HepG2 (cell line): ENCODE data around the gene ITCH. TPM values are rescaled to one million over a fixed set of nuclear protein-coding genes. Genes with fewer than 3 reads are reported as not detected.
A peak's percentile ranks its signal among the peaks of the same experiment; 100 is the strongest.

Source experiments
- ATAC-seq: fragments of 200-7000 bp; cut with Tn5 transposase; 3 replicates; pipeline ENCODE4 v1.9.1; 2020; ENCODE audit warnings: mild to moderate bottlenecking, moderate library complexity
- BruUV-seq: library from RNA; stranded (reverse); fragments of 400-500 nt; replicated peaks from 2 replicates; lab custom pipeline; 2021; lab: Mats Ljungman, UMichigan
- CTCF ChIA-PET: fragments of 300-600 bp; formaldehyde crosslinking; extraction: SDS; loops from one replicate; lab custom pipeline; 2021; ENCODE audit warnings: low total read pairs, inconsistent platforms, low intra/inter-chr PET ratio; lab: Yijun Ruan, JAX
- POLR2A ChIA-PET: fragments of 350-600 bp; sonication (Branson Sonifier 250); formaldehyde crosslinking; loops from one replicate; lab custom pipeline; 2020; ENCODE audit warnings: antibody characterized with exemption, inconsistent platforms; lab: Yijun Ruan, JAX
- DNase-seq: peaks from one replicate; pipeline ENCODE4 v3.0.0-alpha.2; 2015; ENCODE audit warnings: low spot score
- FAIRE-seq: peaks from 3 replicates; lab custom pipeline; 2011; peaks lifted over from hg19 to GRCh38; lab: Jason Lieb, UNC
- H2AFZ ChIP-seq: one replicate; pipeline ENCODE4 v1.6.1; 2011; ENCODE audit warnings: low read length, inconsistent platforms
- H3K27ac ChIP-seq: fragments of 300-600 bp; 3 replicates; pipeline ENCODE4 v1.8.0; 2011; ENCODE audit warnings: mixed run types, mild to moderate bottlenecking, mixed read lengths, low read length, inconsistent platforms; ENCODE audit not compliant: insufficient read depth; ENCODE audit errors: extremely low read length
- H3K27me3 ChIP-seq, 2 experiments: fragments of 200-600 bp in 1 of 2; 2 replicates in 1 of 2; 3 replicates in 1 of 2; pipeline versions ENCODE4 v1.6.0 to v1.8.0; 2011; ENCODE audit warnings: low read length in 2 of 2, mild to moderate bottlenecking in 2 of 2, moderate library complexity in 2 of 2, inconsistent platforms in 1 of 2; ENCODE audit not compliant: insufficient read depth in 2 of 2, control insufficient read depth in 1 of 2
- H3K36me3 ChIP-seq, 2 experiments: fragments of 200-600 bp in 1 of 2; replicated peaks in 1 of 2; 2 replicates in 1 of 2; 3 replicates in 1 of 2; pipeline versions ENCODE4 v1.5.1 to v1.8.0; 2011; ENCODE audit warnings: low read length in 2 of 2, inconsistent platforms in 1 of 2; ENCODE audit not compliant: insufficient read depth in 2 of 2, control insufficient read depth in 1 of 2
- H3K4me1 ChIP-seq: 2 replicates; pipeline ENCODE4 v1.5.1; 2012; ENCODE audit warnings: low read length, inconsistent platforms; ENCODE audit not compliant: insufficient read depth
- H3K4me2 ChIP-seq: 2 replicates; pipeline ENCODE4 v1.6.0; 2011; ENCODE audit warnings: low read depth, low read length, inconsistent platforms
- H3K4me3 ChIP-seq, 3 experiments: fragments of 200-600 bp in 1 of 3; sonication (generic), shearing (Covaris generic) in 1 of 3; replicated peaks in 1 of 3; 2 replicates each; pipeline ENCODE4 v1.5.1; 2011 to 2016; ENCODE audit warnings: low read length in 3 of 3, inconsistent platforms in 2 of 3, low read depth in 2 of 3, mild to moderate bottlenecking in 2 of 3, control low read depth in 1 of 3, mixed read lengths in 1 of 3; ENCODE audit not compliant: insufficient read depth in 1 of 3
- H3K79me2 ChIP-seq: one replicate; pipeline ENCODE4 v1.6.1; 2011; ENCODE audit warnings: low read length, inconsistent platforms; ENCODE audit not compliant: insufficient read depth
- H3K9ac ChIP-seq: 2 replicates; pipeline ENCODE4 v1.6.0; 2011; ENCODE audit warnings: mild to moderate bottlenecking, low read depth, low read length, inconsistent platforms; ENCODE audit not compliant: insufficient read depth
- H3K9me3 ChIP-seq: 2 replicates; pipeline ENCODE4 v1.5.1; 2012; ENCODE audit warnings: mild to moderate bottlenecking, low read length
- H4K20me1 ChIP-seq: 2 replicates; pipeline ENCODE4 v1.6.0; 2011; ENCODE audit warnings: inconsistent platforms, mild to moderate bottlenecking, low read length, moderate library complexity; ENCODE audit not compliant: insufficient read depth
- AKNA ChIP-seq: sonication (generic); formaldehyde crosslinking; IDR thresholded peaks from 2 replicates; pipeline ENCODE4 v1.4.0; 2020; ENCODE audit warnings: missing genetic modification reagents, borderline replicate concordance
- ATAD3A ChIP-seq: sonication (generic); formaldehyde crosslinking; IDR thresholded peaks from 2 replicates; pipeline ENCODE4 v1.4.0; 2020; ENCODE audit warnings: missing genetic modification reagents
- BHLHE40 ChIP-seq: IDR thresholded peaks from 2 replicates; pipeline ENCODE4 v1.6.1; 2011; ENCODE audit warnings: low read length, improper control_type of control experiment
- DPF2 ChIP-seq: sonication (generic); formaldehyde crosslinking; IDR thresholded peaks from 2 replicates; pipeline ENCODE4 v1.4.0; 2020; ENCODE audit warnings: mild to moderate bottlenecking, low read depth, missing genetic modification reagents, borderline replicate concordance
- EP300 ChIP-seq, 3 experiments: sonication (generic) in 1 of 3; formaldehyde crosslinking in 1 of 3; IDR thresholded peaks; 2 replicates each; pipeline versions ENCODE4 v1.5.1 to v1.6.1; 2011 to 2020; ENCODE audit warnings: low read depth in 2 of 3, low read length in 2 of 3, borderline replicate concordance in 1 of 3, improper control_type of control experiment in 1 of 3, mild to moderate bottlenecking in 1 of 3, missing genetic modification reagents in 1 of 3, moderate library complexity in 1 of 3
- FOXC1 ChIP-seq: sonication (generic); formaldehyde crosslinking; IDR thresholded peaks from 2 replicates; pipeline ENCODE4 v1.8.0; 2022; ENCODE audit warnings: mild to moderate bottlenecking, missing genetic modification reagents, borderline replicate concordance
- JUND ChIP-seq: sonication (generic); formaldehyde crosslinking; IDR thresholded peaks from 2 replicates; pipeline ENCODE4 v1.8.0; 2022; ENCODE audit warnings: mild to moderate bottlenecking, missing genetic modification reagents
- POGK ChIP-seq: sonication (generic); formaldehyde crosslinking; conservative IDR thresholded peaks from 2 replicates; pipeline ENCODE4 v1.8.0; 2022; ENCODE audit warnings: mild to moderate bottlenecking, moderate library complexity, missing genetic modification reagents
- RBM22 ChIP-seq: fragments of 200-400 bp; formaldehyde crosslinking; optimal IDR thresholded peaks from 2 replicates; pipeline ENCODE3; 2017; ENCODE audit warnings: mild to moderate bottlenecking, low read length, moderate library complexity
- SMAD1 ChIP-seq: sonication (generic); formaldehyde crosslinking; IDR thresholded peaks from 2 replicates; pipeline ENCODE4 v1.4.0; 2020; ENCODE audit warnings: missing genetic modification reagents, low read depth, mild to moderate bottlenecking, borderline replicate concordance
- SRSF1 ChIP-seq: fragments of 200-400 bp; formaldehyde crosslinking; optimal IDR thresholded peaks from 2 replicates; pipeline ENCODE3; 2017; ENCODE audit warnings: mild to moderate bottlenecking, low read depth, low read length, moderate library complexity
- SRSF9 ChIP-seq: fragments of 200-400 bp; formaldehyde crosslinking; IDR thresholded peaks from 2 replicates; pipeline ENCODE4 v1.6.1; 2018; ENCODE audit warnings: borderline replicate concordance, mild to moderate bottlenecking, low read depth, low read length; ENCODE audit not compliant: insufficient read depth, poor library complexity, severe bottlenecking
- TBX3 ChIP-seq: fragments of 450-650 bp; IDR thresholded peaks from 2 replicates; pipeline ENCODE4 v1.6.1; 2017; ENCODE audit warnings: antibody characterized with exemption, mild to moderate bottlenecking, inconsistent platforms, borderline replicate concordance
- ZNF121 ChIP-seq: sonication (generic); formaldehyde crosslinking; IDR thresholded peaks from 2 replicates; pipeline ENCODE4 v1.5.0; 2020; ENCODE audit warnings: mild to moderate bottlenecking, missing genetic modification reagents
- ZNF232 ChIP-seq: sonication (generic); formaldehyde crosslinking; IDR thresholded peaks from 2 replicates; pipeline ENCODE4 v1.4.0; 2020; ENCODE audit warnings: missing genetic modification reagents, borderline replicate concordance
- ZNF607 ChIP-seq: sonication (generic); formaldehyde crosslinking; IDR thresholded peaks from 2 replicates; pipeline ENCODE4 v1.5.1; 2020; ENCODE audit warnings: missing genetic modification reagents, mild to moderate bottlenecking, borderline replicate concordance
- ZNF670 ChIP-seq: sonication (generic); formaldehyde crosslinking; IDR thresholded peaks from 2 replicates; pipeline ENCODE4 v1.8.0; 2022; ENCODE audit warnings: mild to moderate bottlenecking, missing genetic modification reagents, borderline replicate concordance
- ZSCAN25 ChIP-seq: sonication (generic); formaldehyde crosslinking; IDR thresholded peaks from 2 replicates; pipeline ENCODE4 v1.8.0; 2022; ENCODE audit warnings: mild to moderate bottlenecking, missing genetic modification reagents
- WGBS: methylation state at CpG from one replicate; pipeline ENCODE4 v1.1.6; 2017; ENCODE audit warnings: low lambda C conversion rate; 5-methylcytosine and 5-hydroxymethylcytosine counted together
- in situ Hi-C: cut with HindIII; loops from 2 replicates; pipeline ENCODE4 v1.10.0; 2017; ENCODE audit warnings: low pct_unique_long_range_greater_than_20kb; ENCODE audit not compliant: extremely low pct_ligation_motif_present
- intact Hi-C: fragments of 100-400 bp; cut with micrococcal nuclease; formaldehyde crosslinking; loops from one replicate; pipeline ENCODE4 v1.10.0; 2022; ENCODE audit not compliant: unreplicated experiment
- polyA plus RNA-seq, 8 experiments: library from polyadenylated mRNA; depleted of rRNA in 3 of 8; stranded (reverse) in 7 of 8; unstranded in 1 of 8; fragments of >200 nt; fragmentation: Illumina TruSeq in 4 of 8; extraction: Trizol in 4 of 8; gene quantifications; 2 replicates each; pipeline versions ENCODE4 v1.2.1 to v1.2.3, GENCODE V29; 2011 to 2016; ENCODE audit warnings: low read depth in 4 of 8, missing spikeins in 1 of 8, mixed read lengths in 1 of 8; ENCODE audit not compliant: insufficient read depth in 1 of 8
- total RNA-seq, 5 experiments: library from RNA; depleted of rRNA; stranded (reverse); fragments of >200 nt; fragmentation: Illumina TruSeq; extraction: Trizol; gene quantifications; 2 replicates each; pipeline ENCODE4 v1.2.3, GENCODE V29; 2016; ENCODE audit warnings: low read depth in 1 of 5

Gene ITCH
- total and polyA plus RNA-seq, 2 of the 13 experiments (the other 11 are each of a cell fraction or from before 2014, with no cell fraction given), result 20.5 to 112 TPM

- no peak for ATAC-seq
- intact Hi-C loops (no loop called here), in situ Hi-C loops (no loop called here)
- peaks cover 8 to 39% of the 10 kb centered on the region in 2 experiments for H3K36me3 ChIP-seq
- ChIA-PET CTCF (no interaction called here), POLR2A (no interaction called here)
- H3K4me3 ChIP-seq, result no peak overlapping the region
- H3K27ac ChIP-seq, result no peak overlapping the region
- no peak overlapping the region for H3K4me2 ChIP-seq
- no peaks in the 10 kb centered on the region for H3K27me3 ChIP-seq
- H3K79me2 ChIP-seq, result peaks cover 96% of the 10 kb centered on the region
- no peak overlapping the region for H2AFZ ChIP-seq
- no peaks in the 10 kb centered on the region for H3K9me3 ChIP-seq
- BruUV-seq, result no TSS peak
- WGBS, result 95% methylated on average over 3 of the region's 3 CpGs
- peaks cover 48% of the 10 kb centered on the region for H3K4me1 ChIP-seq
- H4K20me1 ChIP-seq, result peaks cover 47% of the 10 kb centered on the region
- no peak overlapping the region for H3K9ac ChIP-seq
- DNase-seq, result no peak
- no peak for FAIRE-seq
- TF ChIP-seq BHLHE40, result no peak
- TF ChIP-seq EP300 (IDR thresholded peaks at IDR 0.05; ENCODE audit: low read depth in 2 of 2, low read length in 2 of 2), result no peak
- no peak for TF ChIP-seq EP300 (CRISPR knock-in tag; IDR thresholded peaks at IDR 0.05; ENCODE audit: borderline replicate concordance)
- no peak for TF ChIP-seq POGK
- TF ChIP-seq DPF2 (CRISPR knock-in tag), result no peak
- no peak for TF ChIP-seq ATAD3A (CRISPR knock-in tag)
- TF ChIP-seq ZNF607 (CRISPR knock-in tag), result no peak
- 0 out of 2 replicates have a peak, but pooled peaks have one; percentile 25 for TF ChIP-seq ZSCAN25
- TF ChIP-seq TBX3, result no peak
- TF ChIP-seq RBM22, result peak; percentile 4
- no peak for TF ChIP-seq AKNA
- TF ChIP-seq ZNF670 (CRISPR knock-in tag), result no peak
- no peak for TF ChIP-seq SRSF9
- no peak for TF ChIP-seq FOXC1
- TF ChIP-seq ZNF121 (CRISPR knock-in tag), result peak; percentile 49; the same call in 1 of the 2 replicates
- no peak for TF ChIP-seq SRSF1
- no peak for TF ChIP-seq ZNF232 (CRISPR knock-in tag)
- TF ChIP-seq JUND (CRISPR knock-in tag), result no peak
- TF ChIP-seq SMAD1 (CRISPR knock-in tag), result no peak
Observed at GRCh38 chr20:34388000-34388399, 24.9 kb downstream of the ITCH start.
